H9 (cell line): ENCODE results near the gene SIRT6. TPM values are rescaled to one million over a fixed set of nuclear protein-coding genes. Genes with fewer than 3 reads are reported as not detected.

ENCODE experiments used
- DNase-seq: peaks from one replicate; pipeline ENCODE4 v3.0.0-alpha.2; 2017
- H2AFZ ChIP-seq: one replicate; pipeline ENCODE4 v1.6.1; 2013; ENCODE audit warnings: mild to moderate bottlenecking, low read length, control low read depth, moderate library complexity
- H2AK5ac ChIP-seq: 2 replicates; pipeline ENCODE4 v1.6.1; 2013; ENCODE audit warnings: low read length, control low read depth, mixed read lengths; ENCODE audit not compliant: insufficient read length
- H2BK120ac ChIP-seq: one replicate; pipeline ENCODE4 v1.6.1; 2013; ENCODE audit warnings: low read depth, mild to moderate bottlenecking, low read length, control low read depth, inconsistent platforms; ENCODE audit not compliant: poor library complexity, severe bottlenecking
- H2BK12ac ChIP-seq: 2 replicates; pipeline ENCODE4 v1.6.1; 2013; ENCODE audit warnings: low read length, control low read depth, mixed read lengths, low read depth; ENCODE audit not compliant: insufficient read length
- H2BK15ac ChIP-seq: 2 replicates; pipeline ENCODE4 v1.6.1; 2013; ENCODE audit warnings: low read depth, low read length, control low read depth
- H2BK20ac ChIP-seq: one replicate; pipeline ENCODE4 v1.6.1; 2013; ENCODE audit warnings: low read depth, mild to moderate bottlenecking, low read length, control low read depth, inconsistent platforms; ENCODE audit not compliant: poor library complexity, severe bottlenecking
- H2BK5ac ChIP-seq: 2 replicates; pipeline ENCODE4 v1.6.1; 2013; ENCODE audit warnings: low read length, control low read depth, mixed read lengths; ENCODE audit not compliant: insufficient read length
- H3K14ac ChIP-seq: 2 replicates; pipeline ENCODE4 v1.6.1; 2013; ENCODE audit warnings: low read length, control low read depth; ENCODE audit not compliant: insufficient read depth
- H3K18ac ChIP-seq: 2 replicates; pipeline ENCODE4 v1.6.1; 2013; ENCODE audit warnings: low read depth, mild to moderate bottlenecking, mixed read lengths, low read length, control low read depth; ENCODE audit not compliant: insufficient read length
- H3K23ac ChIP-seq: 2 replicates; pipeline ENCODE4 v1.6.1; 2013; ENCODE audit warnings: low read length, control low read depth, mixed read lengths, low read depth; ENCODE audit not compliant: insufficient read length
- H3K23me2 ChIP-seq: 2 replicates; pipeline ENCODE4 v1.6.1; 2013; ENCODE audit warnings: low read depth, mild to moderate bottlenecking, mixed read lengths, low read length, control low read depth; ENCODE audit not compliant: insufficient read length, poor library complexity, severe bottlenecking
- H3K27ac ChIP-seq: 2 replicates; pipeline ENCODE4 v1.5.1; 2013; ENCODE audit warnings: low read length, control low read depth, mixed read lengths, low read depth; ENCODE audit not compliant: insufficient read length
- H3K27me3 ChIP-seq: 2 replicates; pipeline ENCODE4 v1.6.1; 2013; ENCODE audit warnings: low read length, control low read depth, inconsistent platforms; ENCODE audit not compliant: insufficient read depth
- H3K4ac ChIP-seq: 2 replicates; pipeline ENCODE4 v1.6.1; 2013; ENCODE audit warnings: low read depth, mild to moderate bottlenecking, control low read depth, inconsistent platforms, low read length, moderate library complexity
- H3K4me1 ChIP-seq: 2 replicates; pipeline ENCODE4 v1.6.1; 2013; ENCODE audit warnings: low read length, control low read depth, inconsistent platforms; ENCODE audit not compliant: insufficient read depth
- H3K4me2 ChIP-seq: 2 replicates; pipeline ENCODE4 v1.6.1; 2013; ENCODE audit warnings: low read length, control low read depth, mixed read lengths; ENCODE audit not compliant: insufficient read length, insufficient read depth
- H3K56ac ChIP-seq: 2 replicates; pipeline ENCODE4 v1.6.1; 2013; ENCODE audit warnings: low read depth, mild to moderate bottlenecking, mixed read lengths, low read length, control low read depth; ENCODE audit not compliant: insufficient read length
- H3K79me1 ChIP-seq: 2 replicates; pipeline ENCODE4 v1.6.1; 2013; ENCODE audit warnings: low read depth, mild to moderate bottlenecking, moderate library complexity, low read length, control low read depth, inconsistent platforms; ENCODE audit not compliant: insufficient read depth, poor library complexity, severe bottlenecking
- H3K79me2 ChIP-seq: 2 replicates; pipeline ENCODE4 v1.6.1; 2013; ENCODE audit warnings: low read length, control low read depth, inconsistent platforms; ENCODE audit not compliant: insufficient read depth
- H3K9ac ChIP-seq: 2 replicates; pipeline ENCODE4 v1.6.1; 2013; ENCODE audit warnings: low read length, control low read depth, mixed read lengths; ENCODE audit not compliant: insufficient read length; ENCODE audit errors: extremely low read depth
- H3K9me3 ChIP-seq: one replicate; pipeline ENCODE4 v1.6.1; 2013; ENCODE audit warnings: low read depth, low read length, inconsistent platforms; ENCODE audit not compliant: control insufficient read depth
- H3T11ph ChIP-seq: one replicate; pipeline ENCODE4 v1.6.1; 2013; ENCODE audit warnings: mild to moderate bottlenecking, low read length, control low read depth, inconsistent platforms
- H4K20me1 ChIP-seq: one replicate; pipeline ENCODE4 v1.6.1; 2013; ENCODE audit not compliant: control insufficient read depth, insufficient read length, insufficient read depth
- H4K5ac ChIP-seq: 2 replicates; pipeline ENCODE4 v1.6.1; 2013; ENCODE audit warnings: low read depth, mild to moderate bottlenecking, mixed read lengths, low read length, control low read depth; ENCODE audit not compliant: insufficient read length
- H4K8ac ChIP-seq: replicated peaks from 2 replicates; pipeline ENCODE4 v1.6.1; 2013; ENCODE audit warnings: low read length, control low read depth, mixed read lengths, low read depth; ENCODE audit not compliant: insufficient read length
- H4K91ac ChIP-seq: 2 replicates; pipeline ENCODE4 v1.6.1; 2013; ENCODE audit warnings: low read depth, mild to moderate bottlenecking, moderate library complexity, mixed read lengths, low read length, control low read depth; ENCODE audit not compliant: insufficient read length
- H3K27ac Mint-ChIP-seq, 3 experiments: 2 replicates in 2 of 3; 3 replicates in 1 of 3; pipeline ENCODE4 v1.8.0; 2020 to 2021; ENCODE audit warnings: mixed read lengths in 3 of 3, mild to moderate bottlenecking in 1 of 3, moderate library complexity in 1 of 3
- H3K27me3 Mint-ChIP-seq: 2 replicates; pipeline ENCODE4 v1.8.0; 2021; ENCODE audit warnings: low read depth, mild to moderate bottlenecking, moderate library complexity, mixed read lengths
- H3K36me3 Mint-ChIP-seq, 3 experiments: 2 replicates in 2 of 3; 3 replicates in 1 of 3; pipeline ENCODE4 v1.8.0; 2020 to 2021; ENCODE audit warnings: low read depth in 3 of 3, mixed read lengths in 3 of 3; ENCODE audit not compliant: insufficient read depth in 1 of 3
- H3K4me1 Mint-ChIP-seq, 2 experiments: 2 replicates each; pipeline ENCODE4 v1.8.0; 2020; ENCODE audit warnings: mixed read lengths in 2 of 2
- H3K4me3 Mint-ChIP-seq, 2 experiments: 2 replicates in 1 of 2; 3 replicates in 1 of 2; pipeline ENCODE4 v1.8.0; 2020 to 2021; ENCODE audit warnings: mild to moderate bottlenecking in 2 of 2, mixed read lengths in 2 of 2, moderate library complexity in 1 of 2
- H3K9me3 Mint-ChIP-seq, 2 experiments: 2 replicates in 1 of 2; 3 replicates in 1 of 2; pipeline ENCODE4 v1.8.0; 2020; ENCODE audit warnings: mild to moderate bottlenecking in 2 of 2, mixed read lengths in 2 of 2, moderate library complexity in 1 of 2
- WGBS: extraction: QIAGEN DNeasy Blood & Tissue Kit; methylation state at CpG from one replicate; pipeline ENCODE4 v1.1.7; 2013; ENCODE audit warnings: missing lambda C conversion rate, low lambda C conversion rate, mixed read lengths; ENCODE audit not compliant: insufficient read length; ENCODE audit errors: extremely low coverage; 5-methylcytosine and 5-hydroxymethylcytosine counted together
- total RNA-seq: library from RNA; stranded (reverse); gene quantifications from 2 replicates; pipeline ENCODE4 v1.2.1, GENCODE V29; 2021
- TF ChIP-seq, protein P1 (sequence below): fragments of 200-600 bp; sonication (generic); conservative IDR thresholded peaks from 3 replicates; pipeline ENCODE4 v1.8.0; 2021; ENCODE audit warnings: antibody characterized with exemption, mild to moderate bottlenecking

SIRT6 gene
- total RNA-seq, 1 experiment from 2014 or later, result 24.9 TPM

DNA sequence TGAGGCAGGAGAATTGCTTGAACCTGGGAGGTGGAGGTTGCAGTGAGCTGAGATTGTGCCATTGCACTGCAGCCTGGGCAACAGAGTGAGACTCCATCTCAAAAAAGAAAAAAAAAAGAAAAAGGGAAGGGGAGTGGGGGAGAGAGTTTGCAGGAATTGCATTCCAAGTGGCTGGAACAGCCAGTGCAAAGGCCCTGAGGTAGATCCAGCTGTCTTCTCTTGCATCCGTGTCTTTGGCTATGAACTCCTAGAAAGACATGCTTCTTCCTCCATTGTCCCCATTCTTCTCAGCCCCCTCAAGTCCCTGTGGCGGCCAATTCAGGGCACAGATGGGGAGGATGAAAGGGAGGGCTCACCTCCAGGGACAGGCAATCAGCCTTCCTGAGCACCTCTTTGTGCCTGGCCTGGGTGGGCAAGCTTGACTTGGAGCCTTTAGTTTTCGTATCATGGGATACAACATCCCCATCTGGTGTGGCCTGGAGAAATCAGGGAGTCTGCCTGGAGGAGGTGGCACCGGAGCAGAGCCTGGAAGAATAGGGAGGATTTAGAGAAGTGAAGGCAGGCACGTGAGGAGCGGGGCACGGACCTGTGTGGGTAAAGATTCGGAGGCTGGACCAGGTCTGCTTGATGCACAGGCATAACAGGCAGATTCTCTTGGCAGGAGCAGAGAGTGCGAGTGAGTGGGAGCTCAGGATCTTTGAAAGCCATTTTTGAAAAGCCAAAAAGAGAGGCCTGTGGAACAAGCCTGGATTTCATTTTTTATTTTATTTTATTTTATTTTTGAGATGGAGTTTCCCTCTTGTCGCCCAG is 5.2 kb upstream of the SIRT6 start:
- H3K27ac ChIP-seq, result no peak overlapping the region
- H3K18ac ChIP-seq, result no peak overlapping the region
- Mint-ChIP-seq H3K4me1 (peaks cover 9 to 29% of the 10 kb centered on the region in 2 experiments), H3K36me3 (no peaks in the 10 kb centered on the region), H3K9me3 (no peaks in the 10 kb centered on the region; a peak in 1 of 5 replicates), H3K4me3 (no peak overlapping the region), H3K27ac (no peak overlapping the region), H3K27me3 (peaks cover 8% of the 10 kb centered on the region)
- TF ChIP-seq, protein P1, sequence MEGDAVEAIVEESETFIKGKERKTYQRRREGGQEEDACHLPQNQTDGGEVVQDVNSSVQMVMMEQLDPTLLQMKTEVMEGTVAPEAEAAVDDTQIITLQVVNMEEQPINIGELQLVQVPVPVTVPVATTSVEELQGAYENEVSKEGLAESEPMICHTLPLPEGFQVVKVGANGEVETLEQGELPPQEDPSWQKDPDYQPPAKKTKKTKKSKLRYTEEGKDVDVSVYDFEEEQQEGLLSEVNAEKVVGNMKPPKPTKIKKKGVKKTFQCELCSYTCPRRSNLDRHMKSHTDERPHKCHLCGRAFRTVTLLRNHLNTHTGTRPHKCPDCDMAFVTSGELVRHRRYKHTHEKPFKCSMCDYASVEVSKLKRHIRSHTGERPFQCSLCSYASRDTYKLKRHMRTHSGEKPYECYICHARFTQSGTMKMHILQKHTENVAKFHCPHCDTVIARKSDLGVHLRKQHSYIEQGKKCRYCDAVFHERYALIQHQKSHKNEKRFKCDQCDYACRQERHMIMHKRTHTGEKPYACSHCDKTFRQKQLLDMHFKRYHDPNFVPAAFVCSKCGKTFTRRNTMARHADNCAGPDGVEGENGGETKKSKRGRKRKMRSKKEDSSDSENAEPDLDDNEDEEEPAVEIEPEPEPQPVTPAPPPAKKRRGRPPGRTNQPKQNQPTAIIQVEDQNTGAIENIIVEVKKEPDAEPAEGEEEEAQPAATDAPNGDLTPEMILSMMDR, result no peak
- H3K56ac ChIP-seq, result no peak overlapping the region
- no peak overlapping the region for H3T11ph ChIP-seq
- no peak overlapping the region for H2BK5ac ChIP-seq
- no peak overlapping the region for H3K4me2 ChIP-seq
- no peak overlapping the region for H2BK20ac ChIP-seq
- no peaks in the 10 kb centered on the region for H4K20me1 ChIP-seq
- no peak overlapping the region; the same call in 1 of the 2 replicates for H3K14ac ChIP-seq
- H4K91ac ChIP-seq, result no peak overlapping the region
- H3K23ac ChIP-seq, result no peak overlapping the region
- no peak overlapping the region for H2BK120ac ChIP-seq
- WGBS, result no CpG with 5 or more reads among the region's 10 CpGs
- H2AFZ ChIP-seq, result no peak overlapping the region
- no peak overlapping the region for H2BK15ac ChIP-seq
- H2BK12ac ChIP-seq, result no peak overlapping the region
- no peaks in the 10 kb centered on the region for H3K4me1 ChIP-seq
- H3K79me2 ChIP-seq, result no peaks in the 10 kb centered on the region
- no peaks in the 10 kb centered on the region for H3K23me2 ChIP-seq
- no peaks in the 10 kb centered on the region for H3K9me3 ChIP-seq
- no peak overlapping the region for H4K5ac ChIP-seq
- no peak overlapping the region for H2AK5ac ChIP-seq
- no peak for DNase-seq
- H3K4ac ChIP-seq, result no peak overlapping the region
- H3K79me1 ChIP-seq, result no peaks in the 10 kb centered on the region
- H3K9ac ChIP-seq, result no peak overlapping the region
- no peaks in the 10 kb centered on the region for H3K27me3 ChIP-seq
- no peak overlapping the region for H4K8ac ChIP-seq
